Spleen (tissue), 11 donors: ENCODE data around the gene CMIP. TPM values are rescaled to one million over a fixed set of nuclear protein-coding genes. Genes with fewer than 3 reads are reported as not detected.
A peak's percentile ranks its signal among the peaks of the same experiment; 100 is the strongest.

Source experiments
- DNase-seq: peaks from one replicate; pipeline ENCODE4 v3.0.0-alpha.2; 2020
- H3K27ac ChIP-seq, 8 donors: fragments of 200-600 bp; sonication (generic) in 7 of 8; 1 replicate in 4 of 8; 2 replicates in 4 of 8; pipeline versions ENCODE4 v1.5.0 to v1.8.0; 2016 to 2021; ENCODE audit warnings: inconsistent platforms in 4 of 8, mild to moderate bottlenecking in 4 of 8, moderate library complexity in 1 of 8
- H3K27me3 ChIP-seq, 7 donors: fragments of 200-600 bp; sonication (generic) in 6 of 7; replicated peaks in 1 of 7; 1 replicate in 4 of 7; 2 replicates in 3 of 7; pipeline versions ENCODE4 v1.5.0 to v1.8.0; 2016 to 2021; ENCODE audit warnings: inconsistent platforms in 3 of 7, mild to moderate bottlenecking in 1 of 7
- H3K36me3 ChIP-seq, 6 donors: fragments of 200-600 bp; sonication (generic) in 5 of 6; 1 replicate in 4 of 6; 2 replicates in 2 of 6; pipeline versions ENCODE4 v1.5.0 to v1.8.0; 2016 to 2021; ENCODE audit warnings: inconsistent platforms in 2 of 6
- H3K4me1 ChIP-seq, 6 donors: fragments of 200-600 bp; sonication (generic) in 5 of 6; 1 replicate in 3 of 6; 2 replicates in 3 of 6; pipeline versions ENCODE4 v1.5.0 to v1.8.0; 2016 to 2021; ENCODE audit warnings: inconsistent platforms in 3 of 6
- H3K4me3 ChIP-seq, 8 donors: fragments of 200-600 bp; sonication (generic) in 7 of 8; 1 replicate in 4 of 8; 2 replicates in 4 of 8; pipeline versions ENCODE4 v1.5.0 to v1.8.0; 2016 to 2021; ENCODE audit warnings: inconsistent platforms in 4 of 8, mild to moderate bottlenecking in 4 of 8, moderate library complexity in 2 of 8
- H3K9me3 ChIP-seq, 8 donors: fragments of 200-600 bp; sonication (generic) in 7 of 8; 1 replicate in 4 of 8; 2 replicates in 4 of 8; pipeline versions ENCODE4 v1.5.0 to v1.8.0; 2016 to 2021; ENCODE audit warnings: inconsistent platforms in 4 of 8
- CTCF ChIP-seq, 11 experiments: fragments of 200-600 bp in 7 of 11; fragments of 450-650 bp in 4 of 11; sonication (generic) in 4 of 11; IDR thresholded peaks in 8 of 11; conservative IDR thresholded peaks in 3 of 11; 1 replicate in 7 of 11; 2 replicates in 4 of 11; pipeline versions ENCODE4 v1.4.0 to v1.8.0; 2016 to 2021; ENCODE audit warnings: antibody characterized with exemption in 11 of 11, inconsistent platforms in 4 of 11, mild to moderate bottlenecking in 1 of 11
- POLR2A ChIP-seq, 3 donors: fragments of 450-650 bp; IDR thresholded peaks; one replicate each; pipeline ENCODE4 v1.5.1; 2017; ENCODE audit warnings: antibody characterized with exemption in 3 of 3, mild to moderate bottlenecking in 1 of 3
- POLR2AphosphoS5 ChIP-seq, 3 donors: sonication (generic); formaldehyde crosslinking; IDR thresholded peaks; one replicate each; pipeline ENCODE4 v1.5.1; 2017; ENCODE audit warnings: antibody characterized with exemption in 3 of 3
- WGBS, 5 donors: extraction: QIAGEN DNeasy Blood & Tissue Kit in 3 of 5; methylation state at CpG; one replicate each; pipeline versions ENCODE4 v1.1.5 to v1.1.7; 2013 to 2018; 5-methylcytosine and 5-hydroxymethylcytosine counted together
- intact Hi-C: fragments of 100-400 bp; cut with DNase I; formaldehyde crosslinking; loops from one replicate; pipeline ENCODE4 v1.15.0; 2023; ENCODE audit warnings: low total_unique reads
- polyA plus RNA-seq, 3 donors: library from polyadenylated mRNA; stranded (reverse); fragments of 200-250 nt; gene quantifications; one replicate each; pipeline ENCODE4 v1.2.1, GENCODE V29; 2013
- total RNA-seq, 7 donors: library from RNA; depleted of rRNA in 3 of 7; stranded (reverse); fragments of >200 nt in 3 of 7; fragmentation: NEBNext Ultra II Directional in 4 of 7; extraction: Animal tissue kit (Norgen Biotek cat#: 25700) in 4 of 7; gene quantifications; one replicate each; pipeline versions ENCODE4 v1.1.0 to v1.2.1, GENCODE V29; 2016 to 2021
- donor health status: healthy with polysubstance abuse.
- donor health status: DM: no; HTN: no; CAD: no; lungs with moderate emphysema.
- donor health status: DM: no; HTN: no; CAD: no.
- donor health status: Bipolar disorder and iron deficiency.
- donor health status: healthy.
- donor health status: DM: no; HTN: no; CAD: no.
- donor health status: DM: yes; HTN: yes; CAD: no.

Gene CMIP
- total and polyA plus RNA-seq, 10 donors, result 6.0 to 107 (median 63.6) TPM

GRCh38 chr16:81570151-81570846, 125.7 kb downstream of the CMIP start:
- 79 to 89% (median 87%) methylated on average over 15 to 18 of the region's 18 CpGs for WGBS, 5 donors
- Histone ChIP-seq H3K4me1 (peaks cover 0 to 49% (median 19%) of the 10 kb centered on the region in 6 donors), H3K36me3 (peaks cover 0 to 19% (median 0%) of the 10 kb centered on the region in 6 donors), H3K9me3 (no peaks in the 10 kb centered on the region), H3K4me3 (no peak overlapping the region), H3K27me3 (no peaks in the 10 kb centered on the region), H3K27ac (no peak overlapping the region)
- TF ChIP-seq CTCF (IDR thresholded peaks at IDR 0.05 in 8 of 11, conservative IDR thresholded peaks at IDR 0.05 in 3 of 11) (no peak), POLR2A (IDR thresholded peaks at IDR 0.05) (no peak), POLR2AphosphoS5 (IDR thresholded peaks at IDR 0.05) (no peak)
- intact Hi-C loops, result no loop called here
- no peak for DNase-seq

GRCh38 chr16:81571175-81571574, 126.6 kb downstream of the CMIP start:
- no peak for TF ChIP-seq POLR2AphosphoS5 (IDR thresholded peaks at IDR 0.05)
- TF ChIP-seq CTCF (IDR thresholded peaks at IDR 0.05 in 8 of 11, conservative IDR thresholded peaks at IDR 0.05 in 3 of 11), result no peak
- TF ChIP-seq POLR2A (IDR thresholded peaks at IDR 0.05), result no peak
- intact Hi-C loops, result no loop called here
- no peak for DNase-seq
- H3K36me3 ChIP-seq, result peaks cover 0 to 10% (median 0%) of the 10 kb centered on the region in 6 donors
- no peak overlapping the region for H3K27ac ChIP-seq
- peaks cover 0 to 49% (median 19%) of the 10 kb centered on the region in 6 donors for H3K4me1 ChIP-seq
- no peak overlapping the region for H3K4me3 ChIP-seq
- 91 to 98% (median 96%) methylated on average over 4 of the region's 4 CpGs for WGBS, 5 donors
- H3K27me3 ChIP-seq, result no peaks in the 10 kb centered on the region
- no peaks in the 10 kb centered on the region for H3K9me3 ChIP-seq

DNA sequence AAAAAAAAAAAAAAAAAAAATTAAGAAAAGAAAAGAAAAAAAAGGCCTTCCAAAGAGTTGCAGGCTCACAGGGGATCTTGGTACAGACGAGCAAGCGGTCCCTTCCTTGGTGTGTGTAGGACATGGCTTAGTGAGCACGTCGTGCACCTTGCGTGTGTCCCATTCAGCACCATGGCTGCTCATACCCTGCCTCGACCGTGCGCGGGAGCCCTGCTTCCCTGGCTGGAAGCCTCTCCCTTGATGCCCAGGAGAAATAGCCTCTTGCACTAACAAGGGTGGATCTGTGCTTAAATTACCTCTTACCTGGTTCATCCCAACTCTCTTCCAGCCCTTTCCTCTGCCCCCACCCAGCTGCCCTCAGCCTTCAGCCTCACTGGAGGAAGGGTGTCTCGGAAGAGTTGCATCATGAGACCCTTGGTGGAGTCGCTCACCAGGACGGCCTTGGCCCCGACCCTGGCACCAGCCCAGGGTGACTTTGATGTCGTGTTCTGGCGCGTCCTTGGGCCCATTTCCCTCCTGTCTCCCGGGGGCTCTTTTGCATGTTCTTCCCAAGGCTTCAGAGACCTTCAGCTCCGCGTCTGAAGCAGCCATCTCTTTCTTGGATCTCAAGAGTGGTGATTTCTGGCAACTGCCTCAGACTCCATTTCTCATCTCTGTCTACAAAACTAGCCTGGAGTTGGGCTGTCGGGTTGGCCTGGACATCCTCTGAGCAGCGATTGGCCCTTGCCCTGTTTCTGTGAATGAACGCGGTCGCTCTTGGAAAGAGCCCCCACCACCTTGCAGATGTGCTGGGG, 127.2 kb downstream of the CMIP start:
- Histone ChIP-seq H3K36me3 (peaks cover 0 to 7% (median 0%) of the 10 kb centered on the region in 6 donors), H3K4me1 (peaks cover 0 to 49% (median 19%) of the 10 kb centered on the region in 6 donors), H3K4me3 (no peak overlapping the region), H3K9me3 (no peaks in the 10 kb centered on the region), H3K27ac (no peak overlapping the region), H3K27me3 (no peaks in the 10 kb centered on the region)
- TF ChIP-seq POLR2AphosphoS5 (IDR thresholded peaks at IDR 0.05) (peak in 1 of 3 donors; percentile 28), CTCF (IDR thresholded peaks at IDR 0.05 in 8 of 11, conservative IDR thresholded peaks at IDR 0.05 in 3 of 11) (no peak), POLR2A (IDR thresholded peaks at IDR 0.05) (no peak)
- intact Hi-C loops, result no loop called here
- no peak for DNase-seq
- WGBS, 5 donors, result 73 to 85% (median 83%) methylated on average over 24 of the region's 24 CpGs
